HG02981 (cell line): ENCODE measurements around the gene SPDYE2.
"Not testable (repeated sequence)": the region's sequence is repeated elsewhere in the genome, so short reads cannot be mapped to it uniquely, and the experiment has no call there.

Experiments used
- ATAC-seq: cut with Tn5 transposase; IDR thresholded peaks from one replicate; pipeline ENCODE4 v1.9.1; 2021; ENCODE audit warnings: mild to moderate bottlenecking, moderate library complexity; ENCODE audit not compliant: unreplicated experiment

SPDYE2 gene, protein sequence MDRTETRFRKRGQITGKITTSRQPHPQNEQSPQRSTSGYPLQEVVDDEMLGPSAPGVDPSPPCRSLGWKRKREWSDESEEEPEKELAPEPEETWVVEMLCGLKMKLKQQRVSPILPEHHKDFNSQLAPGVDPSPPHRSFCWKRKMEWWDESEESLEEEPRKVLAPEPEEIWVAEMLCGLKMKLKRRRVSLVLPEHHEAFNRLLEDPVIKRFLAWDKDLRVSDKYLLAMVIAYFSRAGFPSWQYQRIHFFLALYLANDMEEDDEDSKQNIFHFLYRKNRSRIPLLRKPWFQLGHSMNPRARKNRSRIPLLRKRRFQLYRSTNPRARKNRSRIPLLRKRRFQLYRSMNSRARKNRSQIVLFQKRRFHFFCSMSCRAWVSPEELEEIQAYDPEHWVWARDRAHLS

GRCh38 chr7:102550808-102551422, at the start of gene SPDYE2:
Gene SPDYE2 (plus strand): TSS chr7:102551226. CDS start chr7:102553256, 2,030 bp downstream.
- not testable (repeated sequence) for ATAC-seq

GRCh38 chr7:102503141-102503540, 47.9 kb upstream of the SPDYE2 start:
- ATAC-seq: not testable (repeated sequence)

DNA sequence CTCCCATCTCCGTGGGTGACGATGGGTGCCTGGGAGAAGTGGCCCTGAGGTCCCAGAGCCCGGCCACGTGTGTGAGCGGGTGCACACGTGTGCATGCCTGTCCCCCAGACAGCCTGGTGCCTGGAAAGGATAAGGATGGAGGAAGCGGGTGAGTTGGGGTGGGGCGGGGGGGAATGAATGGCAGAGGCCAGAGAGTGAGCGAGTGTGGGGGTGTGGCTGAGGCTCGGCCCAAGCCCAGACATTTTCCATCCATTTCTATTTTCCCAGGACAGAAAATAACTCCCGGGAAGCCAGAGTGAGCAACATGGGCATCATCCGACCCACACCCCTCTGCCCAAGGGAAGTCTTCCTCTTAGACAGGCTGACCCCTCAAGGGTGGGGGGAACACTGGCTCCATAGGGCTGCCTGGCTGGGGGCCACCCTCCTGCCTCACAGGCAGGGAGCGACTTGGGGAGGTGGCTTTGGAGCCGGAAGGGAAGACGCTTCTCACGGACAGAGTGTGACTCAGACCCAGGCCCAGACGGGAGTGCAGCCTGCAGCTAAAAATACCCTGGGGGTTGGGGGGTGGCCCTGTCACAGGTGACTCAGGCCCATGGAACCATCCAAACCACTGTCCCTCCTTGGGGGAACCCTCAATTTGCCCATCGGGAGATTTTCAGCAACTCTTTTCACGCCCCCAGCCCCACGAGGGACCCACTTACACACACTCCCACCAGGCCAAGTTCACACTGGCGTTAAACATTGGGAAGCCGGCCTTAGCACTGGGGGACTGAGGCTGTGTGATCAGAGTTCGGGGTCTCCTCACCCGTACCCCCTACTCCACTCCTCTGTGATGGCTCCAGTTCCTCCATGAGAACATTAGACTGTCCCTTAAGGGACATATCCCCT, 45.5 kb upstream of the SPDYE2 start:
- not testable (repeated sequence) for ATAC-seq

- not testable (repeated sequence) for ATAC-seq
Observed at GRCh38 chr7:102507410-102508088, 43.5 kb upstream of the SPDYE2 start.

- ATAC-seq: not testable (repeated sequence)
Observed at GRCh38 chr7:102510575-102510974, 40.5 kb upstream of the SPDYE2 start.

DNA sequence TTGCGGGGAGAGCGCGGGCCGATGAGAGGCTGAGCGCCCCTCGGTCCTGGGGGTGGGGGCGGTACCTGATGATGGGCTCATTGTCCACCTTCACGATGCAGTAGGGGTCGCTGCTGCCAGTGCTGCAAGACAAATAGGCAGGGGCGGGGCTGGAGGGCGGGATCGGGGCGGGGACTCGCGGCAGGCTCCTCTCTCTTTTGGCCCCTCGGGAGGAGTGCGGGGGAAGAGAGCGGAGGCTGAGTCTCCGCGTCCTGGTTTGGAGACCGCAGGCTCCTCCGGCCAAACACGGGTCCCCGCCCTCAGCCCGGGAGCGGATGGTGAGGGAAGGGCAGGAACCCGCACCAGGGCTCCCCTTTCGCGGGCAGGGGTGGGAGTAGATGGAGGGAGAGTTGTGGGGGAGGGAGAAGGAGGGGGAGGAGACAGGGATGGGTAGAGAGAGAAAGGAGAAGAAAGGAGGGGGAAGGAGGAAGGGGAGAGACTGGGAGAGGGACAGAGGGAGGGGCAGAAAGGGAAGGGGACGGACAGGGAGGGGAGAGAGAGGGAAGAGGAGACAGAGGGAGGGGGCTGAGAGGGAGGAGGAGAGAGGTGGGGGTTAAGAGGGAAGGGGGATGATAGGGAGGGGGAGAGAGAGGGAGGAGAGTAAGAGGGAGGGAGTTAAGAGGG, 39.0 kb upstream of the SPDYE2 start:
- ATAC-seq: peak; percentile 40

DNA sequence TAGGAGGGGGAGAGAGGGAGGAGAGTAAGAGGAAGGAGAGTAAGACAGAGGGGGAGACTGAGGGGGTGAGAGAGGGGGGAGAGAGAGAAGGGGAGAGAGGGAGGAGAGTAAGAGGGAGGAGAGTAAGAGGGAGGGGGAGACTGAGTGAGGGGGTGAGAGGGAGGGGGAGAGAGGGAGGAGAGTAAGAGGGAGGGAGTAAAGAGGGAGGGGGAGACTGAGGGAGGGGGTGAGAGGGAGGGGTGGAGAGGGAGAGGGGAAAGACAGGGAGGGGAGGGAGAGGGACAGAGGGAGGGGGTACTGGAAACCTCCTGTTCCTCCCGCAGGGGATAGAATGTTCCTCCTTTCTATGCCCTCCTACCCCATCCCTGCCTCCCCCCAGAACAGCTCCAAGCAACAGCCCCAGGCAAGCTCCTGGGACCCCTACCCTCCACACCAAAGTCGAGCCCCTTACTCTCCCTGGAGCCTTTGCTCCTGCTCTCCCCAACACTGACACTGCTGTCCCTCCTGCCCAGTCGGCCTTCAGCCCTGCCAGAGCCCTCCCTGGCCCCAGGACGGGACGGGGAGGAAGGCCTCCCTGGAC, 38.3 kb upstream of the SPDYE2 start:
- not testable (repeated sequence) for ATAC-seq

- peak; percentile 58 for ATAC-seq
Observed at GRCh38 chr7:102514881-102515721, 35.9 kb upstream of the SPDYE2 start.

DNA sequence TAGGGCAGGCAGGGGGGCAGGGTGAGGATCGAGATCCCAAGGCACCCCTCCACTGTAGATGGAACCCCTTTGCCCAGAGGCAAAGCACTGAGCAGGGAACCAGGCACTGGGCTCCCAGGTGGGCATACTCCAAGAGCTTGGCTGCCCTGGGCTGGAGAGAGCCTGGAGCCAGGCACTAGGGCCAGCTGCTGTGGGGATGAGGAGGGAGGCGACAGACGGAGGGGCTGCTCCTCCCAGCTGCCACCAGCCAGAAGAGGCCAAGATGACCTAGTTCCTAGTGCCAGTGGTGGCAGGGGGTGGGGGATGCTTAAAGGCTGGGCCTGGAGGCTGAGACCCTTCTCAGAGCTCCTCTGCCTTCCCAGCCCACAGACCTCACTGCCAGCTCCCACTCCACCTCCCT, 35.1 kb upstream of the SPDYE2 start:
- ATAC-seq: not testable (repeated sequence)

DNA sequence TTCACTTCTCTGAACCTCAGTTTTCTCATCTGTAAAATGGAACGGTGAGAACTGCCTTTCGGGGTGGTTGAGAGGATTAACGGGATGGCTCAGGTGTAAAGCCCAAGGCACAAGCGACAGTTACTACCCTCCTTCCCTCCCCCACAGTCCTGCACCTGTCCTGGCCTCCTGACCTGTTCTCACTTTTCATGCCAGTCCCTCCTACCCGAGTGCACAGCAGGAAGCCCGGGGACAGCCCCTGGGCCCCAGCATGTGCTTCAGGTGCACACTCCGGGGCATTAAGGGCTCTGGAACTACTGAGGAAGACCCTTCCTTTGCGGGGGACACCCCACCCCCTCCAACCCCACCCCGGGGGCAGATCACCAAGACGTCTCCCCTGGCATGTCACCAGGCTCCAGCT, 34.1 kb upstream of the SPDYE2 start:
- ATAC-seq: not testable (repeated sequence)

DNA sequence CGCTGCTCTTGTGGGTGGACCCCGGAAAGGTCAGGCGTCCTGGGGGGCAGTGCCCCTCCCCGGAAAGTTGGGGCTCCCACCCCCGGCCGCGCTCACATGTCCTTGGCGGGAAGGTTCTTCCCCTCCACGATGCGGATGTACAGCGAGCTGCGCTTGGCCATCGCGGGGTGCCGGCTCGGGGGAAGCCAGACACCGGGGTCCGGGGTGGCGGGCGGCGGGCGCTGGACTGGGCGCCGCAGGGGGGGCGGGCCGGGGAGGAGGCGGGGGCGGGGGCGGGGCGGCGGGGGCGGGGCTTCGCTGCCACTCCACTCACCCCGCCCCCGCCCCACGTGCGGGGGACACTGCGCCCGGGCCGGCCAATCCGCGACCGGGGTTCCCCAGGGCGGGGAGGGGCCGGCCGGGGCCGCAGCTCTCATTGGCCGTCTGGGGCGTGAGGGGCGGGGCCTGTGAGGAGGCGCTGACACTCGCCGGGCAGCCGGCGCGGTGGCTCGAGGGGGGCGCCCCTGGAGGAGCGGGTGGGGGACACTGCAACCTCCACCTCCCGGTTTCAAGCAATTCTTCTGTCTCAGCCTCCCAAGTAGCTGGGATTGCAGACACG, 33.4 kb upstream of the SPDYE2 start, which contains the start of gene RASA4B:
TSS of gene RASA4B (minus strand) at position 228 of the 598 bp plus-strand sequence. CDS start at position 161, 67 bp downstream.
- ATAC-seq: peak; percentile 81

GRCh38 chr7:102520797-102521196, 30.2 kb upstream of the SPDYE2 start:
- not testable (repeated sequence) for ATAC-seq

- ATAC-seq: not testable (repeated sequence)
Observed at GRCh38 chr7:102524803-102525202, 26.2 kb upstream of the SPDYE2 start.

GRCh38 chr7:102527182-102527581, 23.8 kb upstream of the SPDYE2 start:
- ATAC-seq: not testable (repeated sequence)

GRCh38 chr7:102527822-102528793, 22.9 kb upstream of the SPDYE2 start:
- ATAC-seq: not testable (repeated sequence)

- not testable (repeated sequence) for ATAC-seq
Observed at GRCh38 chr7:102531583-102531982, 19.4 kb upstream of the SPDYE2 start.

DNA sequence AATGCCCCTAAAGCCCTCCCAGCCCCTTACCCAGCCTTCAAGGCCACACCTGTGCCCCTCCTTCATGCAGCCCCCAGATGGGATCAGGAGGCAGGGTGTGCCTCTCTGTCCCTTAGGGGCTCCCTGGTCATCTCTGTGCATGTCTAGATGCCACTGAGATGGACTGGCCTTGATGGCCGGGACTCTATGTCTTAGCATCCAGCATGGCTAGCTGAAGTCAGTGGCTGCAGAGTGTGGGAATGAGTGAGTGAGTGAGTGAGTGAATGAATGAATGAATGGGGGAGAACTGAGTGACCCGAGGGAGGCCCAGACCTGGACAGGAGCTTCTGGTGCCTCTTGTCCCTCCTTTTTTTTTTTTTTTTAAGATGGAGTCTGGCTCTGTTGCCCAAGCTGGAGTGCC, 18.9 kb upstream of the SPDYE2 start:
- not testable (repeated sequence) for ATAC-seq
